Endometrial microvascular endothelial cells (primary cell): ENCODE measurements around the gene GSKIP. TPM values are rescaled to one million over a fixed set of nuclear protein-coding genes. Genes with fewer than 3 reads are reported as not detected.
"Not testable (repeated sequence)": the region's sequence is repeated elsewhere in the genome, so short reads cannot be mapped to it uniquely, and the experiment has no call there.

Experiments used
- in situ Hi-C: cut with HindIII; loops from 2 replicates; pipeline ENCODE4 v1.10.0; 2017; ENCODE audit warnings: low sequenced_read_pairs, low pct_unique_long_range_greater_than_20kb; ENCODE audit errors: inconsistent ontology term
- total RNA-seq: library from RNA; depleted of rRNA; stranded (reverse); fragments of >200 nt; gene quantifications from one replicate; pipeline ENCODE4 v1.2.3, GENCODE V29; 2015; ENCODE audit errors: inconsistent ontology term

GSKIP gene
- total RNA-seq: 40.1 TPM

DNA sequence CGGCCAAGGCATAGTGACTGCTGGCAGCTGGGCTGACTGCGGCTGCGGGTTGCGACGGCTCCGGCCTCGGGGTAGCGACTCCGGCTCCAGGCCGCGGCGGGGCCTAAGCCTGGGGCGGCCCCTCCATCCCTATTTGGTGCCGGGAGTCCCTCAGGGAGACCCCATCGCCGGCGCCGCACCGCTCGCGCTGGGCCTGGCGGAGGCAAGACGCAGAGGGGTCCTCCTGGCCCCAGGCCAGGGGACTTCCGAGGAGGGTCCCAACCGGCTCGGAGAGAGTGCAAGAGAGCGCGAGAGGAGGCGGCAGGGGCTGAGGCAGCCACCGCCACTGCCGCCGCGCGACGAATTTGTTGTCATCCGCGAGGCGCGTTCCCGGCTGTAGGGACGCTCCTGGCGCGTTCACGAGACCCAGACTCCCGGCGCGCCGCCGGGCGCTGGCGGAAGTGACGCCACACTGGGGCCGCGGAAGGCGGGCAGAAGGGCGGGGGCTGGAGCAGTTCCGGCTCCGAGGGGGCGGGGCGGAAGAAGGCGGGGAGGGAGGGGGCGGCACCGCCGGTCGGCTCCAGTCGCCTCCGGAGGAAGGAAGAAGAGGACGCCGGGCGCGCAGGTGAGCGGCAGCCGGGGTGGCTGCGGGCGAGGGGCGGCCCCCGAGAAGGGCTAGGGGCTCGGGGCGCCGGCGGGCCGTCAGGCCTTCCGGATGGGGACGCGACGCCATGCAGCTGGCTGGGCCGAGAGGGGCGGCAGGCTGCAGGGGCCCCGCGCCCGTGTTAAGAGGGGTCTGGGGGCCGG, at the start of gene GSKIP, which contains the start of gene ATG2B:
Gene GSKIP (plus strand): TSS at position 562 of the 786 bp plus-strand sequence. CDS start 18,722 bp downstream, outside the sequence.
Gene ATG2B (minus strand): TSS at position 377 of the 786 bp plus-strand sequence. CDS start 365 bp downstream, at position 12.
- in situ Hi-C loops: no loop called here

DNA sequence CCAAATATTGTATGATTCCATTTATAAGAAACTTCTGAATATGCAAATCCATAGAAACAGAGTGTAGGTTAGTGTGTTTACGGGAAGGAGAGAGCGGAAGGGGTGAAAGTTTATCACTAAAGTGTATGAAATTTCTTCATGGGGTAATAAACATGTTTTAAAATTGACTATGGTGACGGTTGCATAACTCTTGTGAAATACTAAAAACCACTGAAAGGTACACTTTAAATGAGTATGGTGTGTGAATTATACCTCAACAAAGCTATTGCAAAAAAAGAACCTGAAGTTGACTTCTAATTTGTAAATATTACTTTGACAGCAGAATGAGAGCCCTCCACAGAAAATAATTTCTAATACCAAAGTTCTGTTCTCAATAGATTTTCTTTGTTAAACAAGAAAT, 47.2 kb upstream of the GSKIP start:
- in situ Hi-C loops: no loop called here

DNA sequence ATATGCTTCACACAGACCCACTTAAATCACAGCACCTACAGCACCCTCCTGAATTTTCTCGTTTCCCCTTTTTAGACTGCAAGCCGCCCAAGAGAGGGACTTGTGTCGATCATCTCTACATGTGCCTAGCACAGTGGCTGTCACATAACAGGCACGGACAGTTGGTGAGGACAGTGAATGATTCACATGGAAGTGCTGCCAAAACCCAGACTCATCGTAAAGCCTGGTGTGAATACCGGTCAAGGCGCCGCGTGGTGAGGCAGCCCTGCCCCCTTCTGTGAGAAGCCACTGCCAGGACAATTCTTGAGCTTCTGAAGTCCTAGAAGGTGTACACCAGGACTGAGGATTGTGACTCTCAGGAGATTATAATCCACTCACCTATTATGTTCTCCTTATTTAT, 44.5 kb upstream of the GSKIP start:
- in situ Hi-C loops: no loop called here

DNA sequence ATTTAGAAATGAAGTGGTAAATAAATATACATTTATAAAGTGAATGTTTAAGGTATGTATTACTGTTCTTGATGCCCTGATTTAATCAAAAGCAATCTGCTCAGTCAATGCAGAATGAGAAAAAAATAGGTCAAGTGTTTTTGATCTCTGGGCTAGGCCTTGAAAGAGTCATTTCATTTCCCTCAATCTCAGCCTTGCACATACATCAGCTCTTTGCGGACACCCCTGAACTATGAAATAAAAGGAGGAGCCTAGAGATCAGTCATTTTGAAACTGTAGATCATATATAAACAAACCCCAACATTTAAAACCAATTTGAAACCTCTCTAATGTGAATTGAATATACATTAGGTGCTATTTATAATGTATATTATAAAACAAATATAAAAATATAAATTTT, 42.7 kb upstream of the GSKIP start:
- in situ Hi-C loops: loop anchor here (10.0 kb wide), 1 partner anchor 94 kb away; no protein-coding TSS in a partner anchor

DNA sequence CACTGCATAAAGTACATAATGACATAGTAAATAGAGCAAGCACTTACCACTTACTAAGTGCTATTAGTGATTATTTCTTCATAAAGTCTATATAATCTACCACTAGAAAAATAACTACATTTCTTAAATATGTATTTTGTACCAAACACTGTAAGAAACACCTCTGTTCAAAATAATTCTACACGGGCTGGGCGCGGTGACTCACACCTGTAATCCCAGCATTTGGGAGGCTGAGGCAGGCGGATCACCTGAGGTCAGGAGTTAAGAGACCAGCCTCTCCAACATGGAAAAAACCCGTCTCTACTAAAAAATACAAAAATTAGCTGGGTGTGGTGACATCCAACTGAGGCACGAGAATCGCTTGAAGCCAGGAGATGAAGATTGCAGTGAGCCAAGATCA, 39.1 kb upstream of the GSKIP start:
- in situ Hi-C loops: loop anchor here (10.0 kb wide), 1 partner anchor 91 kb away; no protein-coding TSS in a partner anchor

GRCh38 chr14:96338551-96338950, 24.8 kb upstream of the GSKIP start:
- in situ Hi-C loops: no loop called here

GRCh38 chr14:96341323-96341722, 22.0 kb upstream of the GSKIP start:
- in situ Hi-C loops: no loop called here

DNA sequence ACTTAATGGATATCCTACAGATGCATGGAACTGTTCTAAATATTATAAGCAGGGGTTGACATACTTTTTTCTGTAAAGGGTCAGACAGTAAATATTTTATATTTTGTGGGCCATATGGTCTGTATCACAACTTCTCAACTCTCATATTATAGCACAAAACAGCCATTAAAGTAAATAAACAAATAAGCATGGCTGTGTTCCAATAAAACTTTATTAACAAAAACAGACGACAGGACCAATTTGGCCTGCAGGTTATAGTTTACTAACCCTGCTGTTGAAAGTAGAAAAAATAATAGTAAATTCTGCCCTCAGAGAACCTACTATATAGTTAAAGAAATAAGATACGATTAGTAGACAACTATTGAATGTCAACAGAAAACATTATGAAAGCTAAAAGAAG, 17.7 kb upstream of the GSKIP start:
- in situ Hi-C loops: no loop called here

DNA sequence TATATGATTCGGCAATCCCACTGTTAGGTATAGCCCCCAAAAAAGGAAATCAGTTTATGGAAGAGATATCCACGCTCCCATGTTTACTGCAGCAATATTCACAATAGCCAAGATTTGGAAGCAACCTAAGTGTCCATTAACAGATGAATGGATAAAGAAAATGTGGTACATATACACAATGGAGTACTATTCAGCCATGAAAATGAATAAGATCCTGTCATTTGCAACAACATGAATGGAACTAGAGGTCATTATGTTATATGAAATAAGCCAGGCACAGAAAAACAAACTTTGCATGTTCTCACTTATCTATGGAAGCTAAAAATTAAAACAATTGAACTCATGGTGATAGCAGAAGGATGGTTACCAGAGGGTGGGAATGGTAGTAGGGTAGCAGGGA, 15.4 kb upstream of the GSKIP start:
- in situ Hi-C loops: not testable (repeated sequence)

DNA sequence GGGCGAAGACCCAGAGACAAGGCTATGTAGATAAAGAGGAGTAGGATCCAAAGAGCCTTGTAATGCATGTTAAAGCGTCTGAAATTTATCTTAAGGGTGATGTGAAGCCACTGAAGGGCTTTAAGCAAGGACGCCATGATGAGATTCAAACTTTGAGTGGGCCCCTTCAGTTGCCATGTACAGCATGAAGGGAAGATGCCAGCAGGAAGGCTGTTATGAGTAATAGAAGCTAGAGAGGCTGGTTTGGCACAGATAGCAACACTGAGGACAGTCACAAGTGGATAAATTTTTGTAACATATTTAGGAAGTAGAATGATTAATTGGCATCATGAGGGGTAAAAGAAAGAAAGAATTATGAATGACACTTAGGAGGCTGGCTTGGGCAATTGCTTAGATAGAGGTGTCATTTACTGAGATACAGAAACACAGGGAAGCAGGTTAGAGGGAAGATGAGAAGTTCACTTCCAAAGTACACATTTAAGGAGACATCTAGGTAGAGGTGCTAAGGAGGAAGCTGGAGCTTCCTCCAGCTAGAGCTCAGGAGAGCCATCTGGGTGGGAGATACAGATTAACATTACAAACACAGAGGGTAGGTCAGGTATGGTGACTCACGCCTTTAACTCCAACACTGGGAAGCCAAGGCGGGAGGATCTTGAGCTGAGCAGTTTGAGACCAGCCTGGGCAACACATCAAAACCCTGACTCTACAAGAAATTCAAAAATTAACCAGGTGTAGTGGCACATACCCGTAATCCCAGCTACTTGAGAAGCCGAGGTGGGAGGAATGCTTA, 13.8 kb upstream of the GSKIP start:
- in situ Hi-C loops: no loop called here

- in situ Hi-C loops: no loop called here
These were observed 11.3 kb upstream of the GSKIP start for GRCh38 chr14:96351986-96352385.

- in situ Hi-C loops: no loop called here
These were observed 10.6 kb upstream of the GSKIP start for GRCh38 chr14:96352708-96353107.

DNA sequence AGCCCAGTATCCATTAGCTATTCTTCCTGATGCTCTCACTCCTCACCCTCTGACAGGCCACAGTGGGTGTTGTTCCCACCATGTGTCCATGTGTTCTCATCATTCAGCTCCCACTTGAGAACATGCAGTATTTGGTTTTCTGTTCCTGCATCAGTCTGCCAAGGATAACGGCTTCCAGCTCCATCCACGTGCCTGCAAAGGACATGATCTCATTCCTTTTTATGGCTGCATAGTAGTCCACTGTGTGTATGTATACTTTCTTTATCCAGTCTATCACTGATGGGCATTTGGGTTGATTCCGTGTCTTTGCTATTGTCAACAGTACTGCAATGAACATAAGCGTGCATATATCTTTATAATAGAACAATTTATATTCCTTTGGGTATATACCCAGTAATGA, 9.1 kb upstream of the GSKIP start:
- in situ Hi-C loops: no loop called here

DNA sequence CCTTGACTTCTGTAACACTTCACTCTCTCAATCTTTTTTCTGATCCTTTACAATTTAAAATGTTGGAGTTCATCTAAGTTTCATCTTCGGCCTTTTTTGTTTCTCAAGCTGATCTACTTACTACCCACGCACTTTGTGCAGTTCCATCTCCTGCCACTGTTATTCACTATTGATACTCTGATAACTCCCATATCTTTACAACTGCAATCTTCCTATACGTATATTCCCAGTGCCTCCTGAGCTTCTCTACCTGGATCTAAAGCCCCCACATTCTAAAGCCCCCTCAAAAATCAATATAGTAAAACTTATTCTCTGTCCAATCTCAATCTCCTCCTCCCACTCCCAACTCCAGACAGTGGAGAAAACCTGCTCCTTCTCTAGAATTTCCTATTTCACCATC, 6.1 kb upstream of the GSKIP start:
- in situ Hi-C loops: no loop called here

GRCh38 chr14:96359959-96360358, 3.4 kb upstream of the GSKIP start:
- in situ Hi-C loops: no loop called here

DNA sequence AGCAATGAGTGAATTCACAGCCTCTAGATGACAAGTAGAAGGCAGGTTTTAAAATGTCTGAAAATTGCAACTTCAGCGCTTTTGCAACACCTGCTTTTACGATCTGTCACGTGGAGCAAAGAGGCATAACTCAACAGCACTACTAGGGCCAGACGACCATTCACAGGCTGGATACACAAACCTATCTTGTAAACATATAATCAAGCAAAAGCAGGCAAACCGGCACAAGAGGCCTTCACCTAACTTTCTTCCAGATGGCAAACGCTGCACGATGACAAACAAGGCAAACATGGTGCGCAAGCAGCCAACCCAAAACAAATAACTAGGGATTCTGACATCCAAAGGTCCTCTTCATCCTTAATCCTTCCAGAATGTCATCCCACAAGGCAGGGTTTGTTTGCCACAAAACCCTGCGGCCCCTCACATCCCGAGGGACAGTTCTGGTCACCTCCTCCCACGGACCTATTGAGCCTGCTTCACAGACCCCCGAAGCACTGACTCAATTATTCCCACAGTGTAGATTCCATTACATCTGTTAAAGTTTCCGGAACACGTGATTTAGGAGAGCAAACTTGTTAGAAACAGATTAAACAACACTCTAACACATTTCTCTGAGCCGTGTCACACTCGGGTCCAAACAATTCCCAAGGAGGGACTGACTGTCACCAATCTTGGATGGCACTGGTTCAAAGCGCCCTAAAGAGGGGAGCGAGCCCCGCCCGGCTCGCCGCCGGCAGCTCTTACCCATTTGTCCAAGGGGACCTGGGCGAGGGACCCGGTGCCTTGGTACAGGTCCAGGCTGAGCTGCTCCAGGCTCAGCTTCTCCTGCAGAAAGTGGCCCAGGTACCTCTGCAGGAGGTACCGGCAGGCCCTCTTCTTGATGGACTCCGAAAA, 1.0 kb upstream of the GSKIP start:
- in situ Hi-C loops: no loop called here

- in situ Hi-C loops: no loop called here
These were observed 518 bp downstream of the GSKIP start for GRCh38 chr14:96363751-96364336.

GRCh38 chr14:96364962-96365361, 1.6 kb downstream of the GSKIP start:
- in situ Hi-C loops: no loop called here

DNA sequence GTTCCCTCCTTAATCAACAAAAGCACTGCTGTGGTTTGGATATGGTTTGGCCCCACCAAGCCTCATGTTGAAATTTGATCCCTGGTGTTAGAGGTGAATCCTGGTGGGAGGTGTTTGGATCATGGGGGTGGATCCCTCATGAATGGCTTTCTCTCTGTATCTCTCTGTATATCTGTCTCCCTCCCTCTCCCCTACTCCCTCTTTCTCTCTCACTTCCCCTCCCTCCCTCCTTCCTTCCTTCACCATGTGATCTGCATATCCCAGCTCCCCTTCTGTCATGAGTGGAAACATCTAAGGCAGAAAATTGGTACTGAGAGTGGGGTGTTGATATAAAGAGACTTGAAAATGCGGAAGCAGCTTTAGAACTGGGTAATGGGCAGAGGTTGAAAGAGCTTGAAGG, 5.2 kb downstream of the GSKIP start:
- in situ Hi-C loops: no loop called here
